GM18867 (cell line): ENCODE measurements around the gene ZBTB7A.
"Not testable (repeated sequence)": the region's sequence is repeated elsewhere in the genome, so short reads cannot be mapped to it uniquely, and the experiment has no call there.

Experiments
- ATAC-seq: cut with Tn5 transposase; IDR thresholded peaks from one replicate; pipeline ENCODE4 v1.9.1; 2021; ENCODE audit warnings: mild to moderate bottlenecking, moderate library complexity; ENCODE audit not compliant: unreplicated experiment

ZBTB7A gene

DNA sequence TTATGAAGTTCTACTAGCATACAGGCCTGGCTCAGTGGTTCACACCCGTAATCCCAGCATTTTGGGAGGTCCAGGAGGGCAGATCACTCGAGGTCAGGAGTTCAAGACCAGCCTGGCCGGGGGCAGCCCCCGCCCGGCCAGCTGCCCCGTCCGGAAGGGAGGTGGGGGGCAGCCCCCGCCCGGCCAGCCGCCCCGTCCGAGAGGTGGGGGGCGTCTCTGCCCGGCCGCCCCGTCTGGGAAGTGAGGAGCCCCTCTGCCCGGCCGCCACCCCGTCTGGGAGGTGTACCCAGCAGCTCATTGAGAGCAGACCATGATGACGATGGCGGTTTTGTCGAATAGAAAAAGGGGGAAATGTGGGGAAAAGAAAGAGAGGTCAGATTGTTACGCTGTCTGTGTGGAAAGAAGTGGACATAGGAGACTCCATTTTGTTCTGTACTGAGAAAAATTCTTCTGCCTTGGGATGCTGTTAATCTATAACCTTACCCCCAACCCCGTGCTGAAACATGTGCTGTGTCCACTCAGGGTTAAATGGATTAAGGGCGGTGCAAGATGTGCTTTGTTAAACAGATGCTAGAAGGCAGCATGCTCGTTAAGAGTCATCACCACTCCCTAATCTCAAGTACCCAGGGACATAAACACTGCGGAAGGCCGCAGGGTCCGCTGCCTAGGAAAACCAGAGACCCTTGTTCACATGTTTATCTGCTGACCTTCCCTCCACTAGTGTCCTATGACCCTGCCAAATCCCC is 67.9 kb downstream of the ZBTB7A start:
- ATAC-seq, result not testable (repeated sequence)

DNA sequence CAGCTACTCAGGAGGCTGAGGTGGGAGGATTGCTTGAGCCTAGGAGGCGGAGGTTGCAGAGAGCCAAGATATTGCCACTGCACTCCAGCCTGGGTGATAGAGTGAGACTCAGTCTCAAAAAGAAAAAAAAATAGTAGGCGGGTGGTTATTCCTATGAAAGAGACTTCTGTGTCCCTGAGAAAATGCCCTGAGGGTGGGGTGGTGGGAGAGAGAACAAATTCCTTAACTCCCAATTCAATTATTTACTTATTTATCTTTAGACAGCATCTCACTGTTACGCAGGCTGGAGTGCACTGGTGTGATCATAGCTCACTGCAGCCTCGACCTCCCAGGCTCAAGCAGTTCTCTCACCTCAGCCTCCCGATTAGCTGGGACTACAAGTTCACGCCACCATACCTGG is 71.1 kb downstream of the ZBTB7A start:
- ATAC-seq, result no peak
